ENCODE data around the gene NEU4. TPM values are rescaled to one million over a fixed set of nuclear protein-coding genes. Genes with fewer than 3 reads are reported as not detected.

The NEU4 gene
- total and polyA plus RNA-seq, 10 donors, result 0.04 to 1.9 (median 0.32) TPM; not detected in 3

GRCh38 chr2:241836292-241836691 lies 27.3 kb downstream of the NEU4 start:
- H3K4me1 ChIP-seq, result peaks cover 0 to 3% (median 0%) of the 10 kb centered on the region in 6 donors
- H3K4me3 ChIP-seq, result no peak overlapping the region
- no peaks in the 10 kb centered on the region for H3K36me3 ChIP-seq
- TF ChIP-seq CTCF (IDR thresholded peaks at IDR 0.05 in 8 of 11, conservative IDR thresholded peaks at IDR 0.05 in 3 of 11) (no peak), POLR2A (IDR thresholded peaks at IDR 0.05) (no peak), POLR2AphosphoS5 (IDR thresholded peaks at IDR 0.05) (no peak)
- H3K9me3 ChIP-seq, result peaks cover 0 to 4% (median 0%) of the 10 kb centered on the region in 8 donors
- intact Hi-C loops (cut with DNase I; ENCODE audit: low total_unique reads), result no loop called here
- WGBS, 5 donors, result 52 to 63% (median 62%) methylated on average over 6 of the region's 6 CpGs
- no peak overlapping the region for H3K27ac ChIP-seq
- H3K27me3 ChIP-seq (replicated peaks in 1 of 7), result peaks cover 0 to 5% (median 0%) of the 10 kb centered on the region in 7 donors
- DNase-seq, result no peak

GRCh38 chr2:241837197-241837965 lies 28.4 kb downstream of the NEU4 start:
- H3K36me3 ChIP-seq, result no peaks in the 10 kb centered on the region
- H3K27me3 ChIP-seq (replicated peaks in 1 of 7), result peaks cover 0 to 5% (median 0%) of the 10 kb centered on the region in 7 donors
- 71 to 81% (median 73%) methylated on average over 13 of the region's 13 CpGs for WGBS, 5 donors

GRCh38 chr2:241841181-241842066 lies 32.4 kb downstream of the NEU4 start:
- TF ChIP-seq POLR2AphosphoS5 (IDR thresholded peaks at IDR 0.05) (no peak), CTCF (IDR thresholded peaks at IDR 0.05 in 8 of 11, conservative IDR thresholded peaks at IDR 0.05 in 3 of 11) (no peak), POLR2A (IDR thresholded peaks at IDR 0.05) (no peak)
- peak; percentile 73 for DNase-seq

More at GRCh38 chr2:241837197-241837965, 28.4 kb downstream of the NEU4 start:
- peaks cover 0 to 4% (median 0%) of the 10 kb centered on the region in 8 donors for H3K9me3 ChIP-seq
- peaks cover 0 to 5% (median 0%) of the 10 kb centered on the region in 6 donors for H3K4me1 ChIP-seq
- no peak for DNase-seq
- TF ChIP-seq POLR2A (IDR thresholded peaks at IDR 0.05) (no peak), POLR2AphosphoS5 (IDR thresholded peaks at IDR 0.05) (no peak)
- H3K27ac ChIP-seq, result no peak overlapping the region
- H3K4me3 ChIP-seq, result no peak overlapping the region
- intact Hi-C loops (cut with DNase I; ENCODE audit: low total_unique reads), result no loop called here

GRCh38 chr2:241842067-241842415 lies 33.0 kb downstream of the NEU4 start:
- Histone ChIP-seq H3K4me1 (peaks cover 13 to 36% (median 26%) of the 10 kb centered on the region in 6 donors), H3K27me3 (replicated peaks in 1 of 7) (peaks cover 0 to 21% (median 0%) of the 10 kb centered on the region in 7 donors), H3K9me3 (no peaks in the 10 kb centered on the region), H3K27ac (peak overlapping the region in 2 of 8 donors; percentile 68 to 81), H3K36me3 (no peaks in the 10 kb centered on the region), H3K4me3 (no peak overlapping the region)
- TF ChIP-seq POLR2AphosphoS5 (IDR thresholded peaks at IDR 0.05) (no peak), CTCF (IDR thresholded peaks at IDR 0.05 in 8 of 11, conservative IDR thresholded peaks at IDR 0.05 in 3 of 11) (no peak), POLR2A (IDR thresholded peaks at IDR 0.05) (no peak)
- intact Hi-C loops (cut with DNase I; ENCODE audit: low total_unique reads), result no loop called here
- no peak for DNase-seq
- 90 to 95% (median 91%) methylated on average over 11 of the region's 11 CpGs for WGBS, 5 donors

More at GRCh38 chr2:241841181-241842066, 32.4 kb downstream of the NEU4 start:
- Histone ChIP-seq H3K4me3 (no peak overlapping the region), H3K9me3 (no peaks in the 10 kb centered on the region), H3K4me1 (peaks cover 13 to 36% (median 26%) of the 10 kb centered on the region in 6 donors), H3K27me3 (replicated peaks in 1 of 7) (peaks cover 0 to 21% (median 0%) of the 10 kb centered on the region in 7 donors), H3K36me3 (no peaks in the 10 kb centered on the region), H3K27ac (peak overlapping the region in 1 of 8 donors; percentile 68)
- intact Hi-C loops (cut with DNase I; ENCODE audit: low total_unique reads), result no loop called here
- WGBS, 5 donors, result 87 to 93% (median 87%) methylated on average over 28 of the region's 28 CpGs

All from spleen (tissue), 11 donors.